Neural cell (in vitro differentiated cells): Measurements from ENCODE around the gene C11orf91. TPM values are rescaled to one million over a fixed set of nuclear protein-coding genes. Genes with fewer than 3 reads are reported as not detected.

Experiments used
- H2AFZ ChIP-seq: fragments of 200-600, 300-800 bp; sonication (generic), shearing (Covaris generic); 2 replicates; pipeline ENCODE4 v1.6.0; 2014; ENCODE audit warnings: low read depth, mild to moderate bottlenecking, antibody characterized with exemption, low read length, moderate library complexity
- H3F3A ChIP-seq: fragments of 200-600 bp; shearing (Covaris generic); 2 replicates; pipeline ENCODE4 v1.6.1; 2016; ENCODE audit warnings: mild to moderate bottlenecking, moderate library complexity, mixed read lengths, antibody characterized with exemption, low read length; ENCODE audit not compliant: insufficient read depth, poor library complexity, severe bottlenecking
- H3K27ac ChIP-seq: fragments of 200-600, 300-800 bp; sonication (generic), shearing (Covaris generic); 2 replicates; pipeline ENCODE4 v1.5.1; 2014; ENCODE audit warnings: mild to moderate bottlenecking, low read length, moderate library complexity
- H3K27me3 ChIP-seq: fragments of 300-800, 200-600 bp; sonication (generic), shearing (Covaris generic); 2 replicates; pipeline ENCODE4 v1.6.0; 2014; ENCODE audit warnings: mild to moderate bottlenecking, low read depth, low read length, moderate library complexity; ENCODE audit not compliant: insufficient read depth
- H3K36me3 ChIP-seq: fragments of 300-800, 200-600 bp; sonication (generic), shearing (Covaris generic); 2 replicates; pipeline ENCODE4 v1.5.1; 2014; ENCODE audit warnings: mild to moderate bottlenecking, antibody characterized with exemption, low read length, moderate library complexity; ENCODE audit not compliant: insufficient read depth
- H3K4me2 ChIP-seq: fragments of 300-800, 200-600 bp; sonication (generic), shearing (Covaris generic); 2 replicates; pipeline ENCODE4 v1.6.0; 2014; ENCODE audit warnings: mild to moderate bottlenecking, low read length
- H3K4me3 ChIP-seq: fragments of 300-800, 200-600 bp; sonication (generic), shearing (Covaris generic); 2 replicates; pipeline ENCODE4 v1.5.1; 2014; ENCODE audit warnings: mild to moderate bottlenecking, low read length, moderate library complexity
- H3K79me2 ChIP-seq: fragments of 200-600 bp; shearing (Covaris generic); replicated peaks from 2 replicates; pipeline ENCODE4 v1.6.0; 2014; ENCODE audit warnings: mild to moderate bottlenecking, low read length, moderate library complexity; ENCODE audit not compliant: insufficient read depth
- H3K9ac ChIP-seq: fragments of 300-800, 200-600 bp; sonication (generic), shearing (Covaris generic); 2 replicates; pipeline ENCODE4 v1.6.1; 2016; ENCODE audit warnings: mild to moderate bottlenecking, low read length, mixed read lengths
- H3K9me2 ChIP-seq: fragments of 200-600 bp; shearing (Covaris generic); 2 replicates; pipeline ENCODE4 v1.6.1; 2016; ENCODE audit warnings: mild to moderate bottlenecking, low read length, mixed read lengths; ENCODE audit not compliant: insufficient read depth
- H3K9me3 ChIP-seq: fragments of 200-600, 300-800 bp; sonication (generic), shearing (Covaris generic); 2 replicates; pipeline ENCODE4 v1.6.1; 2016; ENCODE audit warnings: mild to moderate bottlenecking, mixed run types, low read length, moderate library complexity, mixed read lengths
- H4K20me1 ChIP-seq: fragments of 200-600 bp; shearing (Covaris generic); 2 replicates; pipeline ENCODE4 v1.6.1; 2016; ENCODE audit warnings: mild to moderate bottlenecking, mixed run types; ENCODE audit not compliant: insufficient read depth
- CTCF ChIP-seq: fragments of 450-650 bp; IDR thresholded peaks from 2 replicates; pipeline ENCODE4 v1.5.1; 2014; ENCODE audit warnings: antibody characterized with exemption, mild to moderate bottlenecking, moderate library complexity; ENCODE audit not compliant: poor library complexity, severe bottlenecking
- EP300 ChIP-seq: fragments of 450-650 bp; conservative IDR thresholded peaks from 2 replicates; pipeline ENCODE4 v1.6.1; 2014; ENCODE audit warnings: antibody characterized with exemption, mild to moderate bottlenecking, moderate library complexity; ENCODE audit not compliant: poor library complexity, severe bottlenecking
- EZH2 ChIP-seq: fragments of 200-600, 300-800 bp; shearing (Covaris generic), sonication (generic); IDR thresholded peaks from 2 replicates; pipeline ENCODE4 v1.6.1; 2014; ENCODE audit warnings: antibody characterized with exemption, low read length, borderline replicate concordance, mild to moderate bottlenecking; ENCODE audit not compliant: insufficient read depth, poor library complexity, severe bottlenecking
- MXI1 ChIP-seq: fragments of 450-650 bp; conservative IDR thresholded peaks from 2 replicates; pipeline ENCODE4 v1.6.1; 2014; ENCODE audit warnings: antibody characterized with exemption, mild to moderate bottlenecking; ENCODE audit not compliant: poor library complexity, severe bottlenecking
- POLR2AphosphoS5 ChIP-seq: IDR thresholded peaks from 2 replicates; pipeline ENCODE4 v1.6.1; 2012
- RAD21 ChIP-seq: fragments of 450-650 bp; conservative IDR thresholded peaks from 2 replicates; pipeline ENCODE4 v1.6.1; 2014; ENCODE audit warnings: antibody characterized with exemption, mild to moderate bottlenecking, moderate library complexity
- REST ChIP-seq: IDR thresholded peaks from 2 replicates; pipeline ENCODE4 v1.6.1; 2012; ENCODE audit warnings: borderline replicate concordance
- SMC3 ChIP-seq: fragments of 450-650 bp; conservative IDR thresholded peaks from 2 replicates; pipeline ENCODE4 v1.6.1; 2014; ENCODE audit warnings: antibody characterized with exemption, mild to moderate bottlenecking, moderate library complexity; ENCODE audit not compliant: poor library complexity
- TAF1 ChIP-seq: IDR thresholded peaks from 2 replicates; pipeline ENCODE4 v1.6.1; 2012; ENCODE audit warnings: low read depth
- polyA plus RNA-seq: library from polyadenylated mRNA; depleted of rRNA; stranded (reverse); fragments of >200 nt; gene quantifications from 2 replicates; pipeline ENCODE4 v1.2.3, GENCODE V29; 2014

Gene C11orf91
- polyA plus RNA-seq, 1 donor from 2014 or later: not detected

DNA sequence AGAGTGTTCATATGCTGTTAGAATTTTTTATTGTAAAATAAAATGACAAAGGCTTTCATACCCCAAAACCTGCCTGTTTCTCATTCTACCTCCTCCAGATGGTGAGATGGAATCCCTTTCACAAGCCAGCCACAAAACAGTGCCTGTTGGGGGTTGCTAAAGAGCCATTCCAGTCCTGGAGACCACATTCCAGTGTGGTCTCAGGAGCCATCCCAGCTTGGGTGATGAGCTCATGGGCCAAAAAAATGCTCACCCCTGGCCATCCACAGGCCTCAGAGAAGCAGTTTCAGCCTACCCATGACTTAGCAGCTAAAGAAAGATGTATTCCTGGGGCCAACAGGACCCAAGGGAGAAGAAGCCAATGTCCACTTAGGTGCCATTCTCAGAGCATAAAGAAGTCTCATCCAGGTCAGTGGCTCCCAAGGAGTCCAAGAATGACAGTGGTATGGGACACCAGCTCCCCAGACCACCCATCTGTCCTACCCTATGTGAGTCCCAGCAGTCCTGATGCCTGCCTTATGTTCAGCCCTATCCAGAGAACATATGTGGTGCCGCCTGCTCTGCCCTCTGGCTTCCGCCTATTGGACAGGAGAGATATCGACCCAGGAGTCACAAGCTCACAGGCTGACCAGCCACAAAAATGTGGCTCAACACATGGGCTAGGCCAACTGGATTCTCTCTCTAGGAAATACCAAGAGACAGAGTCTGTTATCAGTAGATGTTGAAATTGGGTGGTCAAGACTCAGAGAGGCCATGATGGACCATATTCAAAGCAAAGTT lies 26.4 kb downstream of the C11orf91 start:
- H3K9me3 ChIP-seq: peaks cover 3% of the 10 kb centered on the region
- no peaks in the 10 kb centered on the region for H3K27me3 ChIP-seq
- H3K36me3 ChIP-seq: peaks cover 5% of the 10 kb centered on the region
- no peaks in the 10 kb centered on the region for H3K9me2 ChIP-seq
- no peak overlapping the region for H3K9ac ChIP-seq
- no peak overlapping the region for H3K27ac ChIP-seq
- no peak overlapping the region for H3K4me2 ChIP-seq
- no peaks in the 10 kb centered on the region for H4K20me1 ChIP-seq
- H3F3A ChIP-seq: no peaks in the 10 kb centered on the region
- H3K79me2 ChIP-seq: no peaks in the 10 kb centered on the region
- TF ChIP-seq TAF1 (no peak), RAD21 (no peak), CTCF (no peak), REST (no peak), POLR2AphosphoS5 (no peak), EP300 (no peak), SMC3 (no peak), EZH2 (no peak)
- no peak overlapping the region for H3K4me3 ChIP-seq
- no peak overlapping the region for H2AFZ ChIP-seq

DNA sequence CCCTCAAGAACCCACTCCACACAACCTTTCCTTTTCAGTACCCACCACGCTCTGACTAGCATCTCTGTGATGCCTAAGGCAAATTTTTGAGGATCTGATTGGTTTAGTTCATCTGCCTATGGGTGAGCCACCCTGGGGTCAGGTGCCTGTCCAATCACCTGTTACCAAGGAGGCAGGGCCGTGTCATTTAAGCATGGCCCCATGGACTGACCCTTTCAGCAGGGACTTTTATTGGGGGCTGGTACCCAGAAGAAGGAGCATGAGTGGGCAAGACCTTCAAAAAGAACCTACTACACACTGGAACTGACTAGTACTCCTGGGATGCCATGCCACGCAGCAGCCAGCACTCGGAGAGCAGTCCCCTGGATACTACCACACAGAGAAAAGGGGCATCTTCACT lies 28.4 kb downstream of the C11orf91 start:
- TF ChIP-seq TAF1 (no peak), REST (no peak), SMC3 (no peak), EZH2 (no peak), MXI1 (no peak), RAD21 (no peak), EP300 (no peak), CTCF (no peak)
- Histone ChIP-seq H3K27me3 (no peaks in the 10 kb centered on the region), H3K36me3 (peaks cover 13% of the 10 kb centered on the region), H3F3A (no peaks in the 10 kb centered on the region), H3K9ac (no peak overlapping the region), H3K4me3 (no peak overlapping the region), H3K79me2 (no peaks in the 10 kb centered on the region), H3K4me2 (no peak overlapping the region), H2AFZ (no peak overlapping the region), H3K9me2 (no peaks in the 10 kb centered on the region), H3K27ac (no peak overlapping the region), H4K20me1 (no peaks in the 10 kb centered on the region), H3K9me3 (peaks cover 3% of the 10 kb centered on the region)
